HEK293 (cell line): Measurements from ENCODE around the gene GP9.

Experiments used
- CTCF ChIA-PET: fragments of 350-600 bp; formaldehyde crosslinking; extraction: SDS; loops from one replicate; lab custom pipeline; 2021; ENCODE audit warnings: antibody characterized with exemption; lab: Yijun Ruan, JAX
- POLR2A ChIA-PET: fragments of 300-600 bp; formaldehyde crosslinking; extraction: SDS; loops from one replicate; lab custom pipeline; 2020; ENCODE audit warnings: antibody characterized with exemption, inconsistent platforms; lab: Yijun Ruan, JAX
- H3K27ac ChIP-seq: fragments of 200-500 bp; sonication (Bioruptor generic); 2 replicates; pipeline ENCODE4 v1.5.1; 2014; ENCODE audit warnings: low read depth, low read length, control low read depth, inconsistent platforms; ENCODE audit errors: extremely low read depth
- H3K36me3 ChIP-seq, 2 experiments: fragments of 200-500 bp in 1 of 2; sonication (Bioruptor generic) in 1 of 2; 1 replicate in 1 of 2; 2 replicates in 1 of 2; pipeline ENCODE4 v1.5.1; 2014 to 2017; ENCODE audit warnings: inconsistent platforms in 2 of 2, low read length in 2 of 2; ENCODE audit not compliant: control insufficient read depth in 2 of 2, insufficient read depth in 1 of 2
- H3K4me1 ChIP-seq: fragments of 200-500 bp; sonication (Bioruptor generic); 2 replicates; pipeline ENCODE4 v1.5.1; 2014; ENCODE audit warnings: mild to moderate bottlenecking, low read length, inconsistent platforms; ENCODE audit not compliant: control insufficient read depth, insufficient read depth
- H3K4me3 ChIP-seq: 2 replicates; pipeline ENCODE4 v1.5.1; 2011; ENCODE audit warnings: low read depth, mild to moderate bottlenecking, control low read depth, low read length, moderate library complexity
- H3K9me3 ChIP-seq: fragments of 200-500 bp; sonication (Bioruptor generic); 2 replicates; pipeline ENCODE4 v1.5.1; 2014; ENCODE audit warnings: low read depth, low read length, inconsistent platforms; ENCODE audit not compliant: control insufficient read depth, insufficient read depth
- PRDM10 ChIP-seq: fragments of 450-650 bp; formaldehyde crosslinking; IDR thresholded peaks from 2 replicates; pipeline ENCODE4 v1.5.1; 2016; ENCODE audit warnings: missing biosample characterization, missing genetic modification characterization
- SCRT2 ChIP-seq: fragments of 450-650 bp; formaldehyde crosslinking; IDR thresholded peaks from 2 replicates; pipeline ENCODE4 v1.5.1; 2016; ENCODE audit warnings: missing biosample characterization, missing genetic modification characterization
- ZBTB49 ChIP-seq: fragments of 450-650 bp; formaldehyde crosslinking; IDR thresholded peaks from 2 replicates; pipeline ENCODE4 v1.5.1; 2016; ENCODE audit warnings: missing biosample characterization, missing genetic modification characterization, low read depth
- ZEB2 ChIP-seq: fragments of 450-650 bp; formaldehyde crosslinking; IDR thresholded peaks from 2 replicates; pipeline ENCODE4 v1.5.1; 2016; ENCODE audit warnings: missing biosample characterization, missing genetic modification characterization
- ZNF23 ChIP-seq: fragments of 450-650 bp; formaldehyde crosslinking; IDR thresholded peaks from 2 replicates; pipeline ENCODE4 v1.5.1; 2016; ENCODE audit warnings: missing biosample characterization, missing genetic modification characterization, borderline replicate concordance
- ZNF280D ChIP-seq: fragments of 450-650 bp; formaldehyde crosslinking; IDR thresholded peaks from 2 replicates; pipeline ENCODE4 v1.5.1; 2016; ENCODE audit warnings: missing biosample characterization, missing genetic modification characterization
- ZNF596 ChIP-seq: fragments of 450-650 bp; IDR thresholded peaks from 2 replicates; pipeline ENCODE4 v1.5.0; 2018; ENCODE audit warnings: missing biosample characterization, mild to moderate bottlenecking, missing genetic modification characterization, moderate library complexity
- ZNF600 ChIP-seq: fragments of 450-650 bp; formaldehyde crosslinking; IDR thresholded peaks from 2 replicates; pipeline ENCODE4 v1.5.1; 2016; ENCODE audit warnings: missing biosample characterization, missing genetic modification characterization
- ZNF645 ChIP-seq: fragments of 450-650 bp; formaldehyde crosslinking; IDR thresholded peaks from 2 replicates; pipeline ENCODE4; 2016; ENCODE audit warnings: missing biosample characterization, missing genetic modification characterization

The GP9 gene

GRCh38 chr3:129063091-129063640, 2.6 kb downstream of the GP9 start:
- Histone ChIP-seq H3K36me3 (no peaks in the 10 kb centered on the region), H3K4me1 (no peaks in the 10 kb centered on the region), H3K9me3 (no peaks in the 10 kb centered on the region), H3K4me3 (no peak overlapping the region)
- POLR2A ChIA-PET = no interaction called here
- TF ChIP-seq ZNF645 (tag by site-specific recombination) (no peak), ZNF600 (tag by site-specific recombination) (no peak)
- TF ChIP-seq, all 188 proteins: peak for 0
- CTCF ChIA-PET = interaction anchor here (2.0 kb wide), 1 partner anchor 10 kb away, joined by 12 read pairs; no protein-coding TSS in a partner anchor
- H3K27ac ChIP-seq = no peak overlapping the region

GRCh38 chr3:129063841-129064482, 3.4 kb downstream of the GP9 start:
- POLR2A ChIA-PET = interaction anchor here (0.5 kb wide), 1 partner anchor 156 kb away, joined by 4 read pairs; no protein-coding TSS in a partner anchor
- TF ChIP-seq ZNF596 (tag by site-specific recombination) (no peak), SCRT2 (tag by site-specific recombination) (0 out of 2 replicates have a peak, but pooled peaks have one; percentile 31), ZNF280D (tag by site-specific recombination) (no peak), ZBTB49 (no peak), ZEB2 (tag by site-specific recombination) (no peak), PRDM10 (tag by site-specific recombination) (no peak), ZNF23 (tag by site-specific recombination) (no peak)
- TF ChIP-seq, all 188 proteins: peak for 1
- CTCF ChIA-PET = no interaction called here
- H3K4me1 ChIP-seq = no peaks in the 10 kb centered on the region
- no peak overlapping the region for H3K27ac ChIP-seq
- no peak overlapping the region for H3K4me3 ChIP-seq
- no peaks in the 10 kb centered on the region for H3K9me3 ChIP-seq
- no peaks in the 10 kb centered on the region for H3K36me3 ChIP-seq
